ENCODE results near the gene PSMD2.

PSMD2 gene

DNA sequence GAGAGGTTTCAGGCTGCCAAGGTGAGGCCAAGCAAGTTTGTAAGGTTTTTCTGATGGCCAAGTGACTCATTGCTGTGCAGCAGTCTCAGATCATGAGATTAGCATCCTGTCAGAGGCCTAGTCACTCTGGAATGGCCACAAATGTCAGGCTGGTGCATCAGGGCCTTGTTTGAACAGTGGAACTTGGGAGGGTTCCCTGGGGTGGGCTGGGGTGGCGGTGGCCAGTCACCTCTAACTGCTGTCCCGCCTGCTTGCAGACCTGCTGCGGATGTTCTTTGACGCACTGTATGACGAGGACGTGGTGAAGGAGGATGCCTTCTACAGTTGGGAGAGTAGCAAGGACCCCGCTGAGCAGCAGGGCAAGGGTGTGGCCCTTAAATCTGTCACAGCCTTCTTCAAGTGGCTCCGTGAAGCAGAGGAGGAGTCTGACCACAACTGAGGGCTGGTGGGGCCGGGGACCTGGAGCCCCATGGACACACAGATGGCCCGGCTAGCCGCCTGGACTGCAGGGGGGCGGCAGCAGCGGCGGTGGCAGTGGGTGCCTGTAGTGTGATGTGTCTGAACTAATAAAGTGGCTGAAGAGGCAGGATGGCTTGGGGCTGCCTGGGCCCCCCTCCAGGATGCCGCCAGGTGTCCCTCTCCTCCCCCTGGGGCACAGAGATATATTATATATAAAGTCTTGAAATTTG, 35.6 kb downstream of the PSMD2 start:
- Histone ChIP-seq H3K27me3 (no peaks in the 10 kb centered on the region), H3K27ac (peak overlapping the region; percentile 97 to 98), H3K4me3 (no peak overlapping the region), H3K4me1 (peaks cover 0 to 35% (median 25%) of the 10 kb centered on the region in 4 donors), H3K36me3 (peaks cover 45 to 57% (median 56%) of the 10 kb centered on the region in 3 donors), H3K9me3 (no peaks in the 10 kb centered on the region)
- no peak for TF ChIP-seq CTCF (IDR thresholded peaks at IDR 0.05)
- intact Hi-C loops (cut with DNase I; ENCODE audit: low total_unique reads): no loop called here
- DNase-seq: no peak

- Histone ChIP-seq H3K36me3 (peaks cover 39 to 50% (median 49%) of the 10 kb centered on the region in 3 donors), H3K4me3 (peak overlapping the region; percentile 90 to 94), H3K4me1 (peaks cover 0 to 39% (median 27%) of the 10 kb centered on the region in 4 donors), H3K27ac (peak overlapping the region; percentile 97 to 98), H3K9me3 (no peaks in the 10 kb centered on the region), H3K27me3 (no peaks in the 10 kb centered on the region)
- DNase-seq: no peak
- intact Hi-C loops (cut with DNase I; ENCODE audit: low total_unique reads): no loop called here
- TF ChIP-seq CTCF (IDR thresholded peaks at IDR 0.05): no peak
Measured at GRCh38 chr3:184335291-184335660, 36.2 kb downstream of the PSMD2 start.

DNA sequence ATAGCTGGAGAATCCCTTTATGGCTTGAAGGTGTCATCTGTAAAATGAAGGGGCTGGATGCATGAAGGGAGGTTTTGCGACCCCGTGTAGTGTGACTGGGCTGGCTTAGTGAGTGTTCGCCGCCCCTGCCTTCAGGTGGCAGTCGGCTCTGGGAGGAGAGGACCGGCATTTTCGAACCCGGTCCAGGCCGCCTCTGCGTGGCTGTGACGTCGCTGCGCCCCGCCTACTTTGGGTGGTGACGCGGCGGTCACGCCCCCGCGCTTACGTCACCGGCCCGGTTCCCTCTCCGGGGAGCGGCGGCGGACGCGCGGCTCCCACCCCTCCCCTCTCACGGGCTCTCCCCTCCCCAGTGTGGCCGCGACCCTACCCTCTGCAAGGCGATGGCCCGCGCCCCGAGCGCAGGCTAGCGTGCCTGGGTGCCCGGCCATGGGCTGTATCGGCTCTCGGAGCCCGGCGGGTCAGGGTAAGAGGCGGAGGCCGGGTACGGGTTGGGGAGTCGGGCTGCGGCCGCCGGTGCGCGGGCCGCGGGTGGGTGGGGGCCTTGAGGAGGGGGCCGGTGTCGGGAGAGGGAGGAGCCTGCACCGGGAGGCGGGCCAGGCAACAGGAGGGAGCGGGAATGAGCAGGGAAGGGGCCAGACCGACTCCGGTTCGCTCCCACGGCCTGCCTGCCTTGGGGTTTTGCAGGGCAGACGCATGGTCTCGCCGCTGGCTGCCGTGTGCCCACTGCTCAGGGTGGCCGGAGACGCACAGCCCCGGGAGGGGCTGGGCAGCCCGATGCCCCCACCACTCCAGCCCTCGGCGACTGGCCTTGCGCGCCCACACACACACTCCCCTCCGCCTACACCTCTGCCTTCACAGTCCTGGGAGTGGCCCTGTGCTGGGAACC, 36.9 kb downstream of the PSMD2 start:
- H3K4me1 ChIP-seq: peaks cover 0 to 39% (median 27%) of the 10 kb centered on the region in 4 donors
- H3K36me3 ChIP-seq: peaks cover 32 to 44% (median 44%) of the 10 kb centered on the region in 3 donors
- no peaks in the 10 kb centered on the region for H3K9me3 ChIP-seq
- H3K27ac ChIP-seq: peak overlapping the region; percentile 97 to 98
- TF ChIP-seq CTCF (IDR thresholded peaks at IDR 0.05): no peak
- peak; percentile 79 to 92 for DNase-seq
- intact Hi-C loops (cut with DNase I; ENCODE audit: low total_unique reads): loop anchor here (1.0 to 2.0 kb wide), 2 partner anchors 21 to 27 kb away; no protein-coding TSS in a partner anchor
- H3K27me3 ChIP-seq: no peaks in the 10 kb centered on the region
- peak overlapping the region; percentile 90 to 94 for H3K4me3 ChIP-seq

GRCh38 chr3:184336547-184337398, 37.7 kb downstream of the PSMD2 start:
- no peak for TF ChIP-seq CTCF (IDR thresholded peaks at IDR 0.05)
- Histone ChIP-seq H3K4me1 (peaks cover 0 to 39% (median 27%) of the 10 kb centered on the region in 4 donors), H3K27me3 (no peaks in the 10 kb centered on the region), H3K4me3 (peak overlapping the region; percentile 90 to 94), H3K9me3 (no peaks in the 10 kb centered on the region), H3K27ac (peak overlapping the region; percentile 97 to 98), H3K36me3 (peaks cover 29 to 42% (median 40%) of the 10 kb centered on the region in 3 donors)
- peak; percentile 35 to 77 for DNase-seq
- intact Hi-C loops (cut with DNase I; ENCODE audit: low total_unique reads): loop anchor here (1.0 to 2.0 kb wide), 2 partner anchors 21 to 26 kb away; no protein-coding TSS in a partner anchor

DNA sequence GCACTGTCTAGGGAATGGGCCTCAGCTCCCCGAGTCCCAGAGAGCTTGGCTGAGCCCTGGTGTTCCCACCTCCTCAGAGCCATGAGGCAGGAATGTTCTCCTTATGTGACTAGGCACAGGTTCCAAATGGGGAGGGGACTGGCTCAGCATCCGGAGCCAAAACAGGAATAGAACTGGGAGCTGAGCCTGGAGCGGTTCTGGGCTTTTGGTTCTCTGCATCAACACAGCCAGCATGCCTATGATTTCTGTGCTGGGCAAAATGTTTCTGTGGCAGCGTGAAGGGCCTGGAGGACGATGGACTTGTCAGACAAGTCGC, 38.3 kb downstream of the PSMD2 start, which contains the start of gene FAM131A:
TSS of gene FAM131A (plus strand) at position 202 of the 316 bp plus-strand sequence. CDS start at position 233, 31 bp downstream.
- Histone ChIP-seq H3K27me3 (no peaks in the 10 kb centered on the region), H3K4me1 (peaks cover 0 to 39% (median 27%) of the 10 kb centered on the region in 4 donors), H3K4me3 (peak within 1 kb of the TSS; percentile 90 to 94), H3K9me3 (no peaks in the 10 kb centered on the region), H3K36me3 (peaks cover 29 to 42% (median 40%) of the 10 kb centered on the region in 3 donors), H3K27ac (peak within 1 kb of the TSS; percentile 97 to 98)
- DNase-seq: peak; percentile 86 to 95
- intact Hi-C loops (cut with DNase I; ENCODE audit: low total_unique reads): loop anchor here (2.0 kb wide), 1 partner anchor 25 kb away; no protein-coding TSS in a partner anchor
- peak in 1 of 2 experiments; percentile 28 for TF ChIP-seq CTCF (IDR thresholded peaks at IDR 0.05)

All from tibial artery (tissue), 4 donors.